Ovary (tissue), 3 donors: Measurements from ENCODE around the gene MAP1S.

Source experiments
- CTCF ChIP-seq, 3 donors: fragments of 450-650 bp in 2 of 3; fragments of 200-600 bp in 1 of 3; IDR thresholded peaks; one replicate each; pipeline versions ENCODE4 v1.5.1 to v1.8.0; 2016 to 2022; ENCODE audit warnings: antibody characterized with exemption in 3 of 3, mild to moderate bottlenecking in 1 of 3
- EP300 ChIP-seq: sonication (generic); formaldehyde crosslinking; IDR thresholded peaks from one replicate; pipeline ENCODE4 v1.6.1; 2017; ENCODE audit warnings: antibody characterized with exemption
- POLR2A ChIP-seq: fragments of 450-650 bp; IDR thresholded peaks from one replicate; pipeline ENCODE4 v1.6.1; 2017; ENCODE audit warnings: antibody characterized with exemption, mild to moderate bottlenecking, moderate library complexity
- donor health status: DM: no; HTN: no; CAD: no.

DNA sequence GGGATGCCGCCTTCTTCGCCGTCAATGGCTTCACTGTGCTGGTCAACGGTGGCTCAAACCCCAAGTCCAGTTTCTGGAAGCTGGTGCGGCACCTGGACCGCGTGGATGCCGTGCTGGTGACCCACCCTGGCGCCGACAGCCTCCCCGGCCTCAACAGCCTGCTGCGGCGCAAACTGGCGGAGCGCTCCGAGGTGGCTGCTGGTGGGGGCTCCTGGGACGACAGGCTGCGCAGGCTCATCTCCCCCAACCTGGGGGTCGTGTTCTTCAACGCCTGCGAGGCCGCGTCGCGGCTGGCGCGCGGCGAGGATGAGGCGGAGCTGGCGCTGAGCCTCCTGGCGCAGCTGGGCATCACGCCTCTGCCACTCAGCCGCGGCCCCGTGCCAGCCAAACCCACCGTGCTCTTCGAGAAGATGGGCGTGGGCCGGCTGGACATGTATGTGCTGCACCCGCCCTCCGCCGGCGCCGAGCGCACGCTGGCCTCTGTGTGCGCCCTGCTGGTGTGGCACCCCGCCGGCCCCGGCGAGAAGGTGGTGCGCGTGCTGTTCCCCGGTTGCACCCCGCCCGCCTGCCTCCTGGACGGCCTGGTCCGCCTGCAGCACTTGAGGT, 7.0 kb downstream of the MAP1S start:
- TF ChIP-seq CTCF (IDR thresholded peaks at IDR 0.05) (no peak), POLR2A (no peak), EP300 (no peak)
